Limb (tissue), 2 donors: Measurements from ENCODE around the gene SDK1.

Source experiments
- DNase-seq, 2 donors: peaks; one replicate each; pipeline ENCODE4 v3.0.0-alpha.2; 2016; ENCODE audit errors: extremely low spot score in 2 of 2

Gene SDK1

DNA sequence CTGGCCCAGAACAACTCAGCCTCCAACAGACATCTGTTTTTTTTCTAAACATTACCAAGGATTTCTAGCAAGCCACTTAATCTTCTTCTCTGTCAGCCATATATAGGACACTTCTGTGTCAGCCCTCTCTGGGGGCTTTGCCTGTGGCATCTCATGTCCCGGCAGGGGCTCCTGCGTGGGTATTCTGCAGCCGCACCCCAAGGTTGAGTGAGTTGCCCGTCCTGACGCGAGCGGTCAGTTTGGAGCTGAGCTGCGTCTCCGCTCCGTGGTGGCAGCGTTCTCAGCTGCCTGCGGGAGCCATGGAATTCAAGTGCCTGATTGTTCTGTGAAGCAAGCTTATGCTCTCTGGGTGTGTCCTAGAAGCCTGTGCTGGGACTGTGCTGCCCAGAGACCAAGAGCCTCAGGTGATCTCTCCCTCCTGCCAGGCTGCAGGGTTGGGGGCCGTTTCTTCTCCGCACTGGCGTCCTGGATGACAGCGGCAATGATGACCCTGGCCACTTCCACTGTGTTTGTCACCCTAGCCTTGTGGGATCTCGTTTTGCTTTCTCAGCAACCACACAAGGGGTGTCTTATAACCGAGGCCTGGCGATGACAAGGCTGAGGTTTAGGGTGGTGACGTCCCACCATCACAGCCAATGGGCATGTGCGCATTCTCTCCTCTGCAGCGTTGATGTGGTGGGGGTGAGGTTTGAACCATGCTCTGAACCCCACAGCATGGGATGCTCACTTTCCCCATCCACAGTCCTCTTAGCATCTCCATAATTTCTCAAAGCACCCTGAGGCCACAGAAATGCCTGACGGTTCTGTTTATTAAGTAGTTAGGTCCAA is 768.4 kb downstream of the SDK1 start:
- DNase-seq, result no peak

DNA sequence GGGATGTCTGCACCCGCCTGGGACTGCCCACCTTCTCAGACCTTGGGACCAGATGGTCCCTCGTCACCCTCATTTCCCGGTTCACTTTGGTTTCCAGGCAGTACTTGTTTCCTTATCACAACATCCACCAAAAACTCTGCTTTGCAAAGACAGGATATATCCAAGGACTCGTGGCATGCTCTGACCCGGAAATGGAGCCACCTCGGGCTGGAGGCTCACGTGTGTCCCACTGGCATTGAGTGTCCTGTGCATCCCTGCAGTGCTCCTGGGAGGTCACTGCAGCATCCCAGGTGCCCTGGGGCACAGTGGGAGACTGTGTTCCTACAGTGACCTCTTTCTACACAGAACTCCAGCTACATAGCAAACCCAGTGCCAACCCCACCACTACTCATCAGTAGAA is 769.2 kb downstream of the SDK1 start:
- no peak for DNase-seq

DNA sequence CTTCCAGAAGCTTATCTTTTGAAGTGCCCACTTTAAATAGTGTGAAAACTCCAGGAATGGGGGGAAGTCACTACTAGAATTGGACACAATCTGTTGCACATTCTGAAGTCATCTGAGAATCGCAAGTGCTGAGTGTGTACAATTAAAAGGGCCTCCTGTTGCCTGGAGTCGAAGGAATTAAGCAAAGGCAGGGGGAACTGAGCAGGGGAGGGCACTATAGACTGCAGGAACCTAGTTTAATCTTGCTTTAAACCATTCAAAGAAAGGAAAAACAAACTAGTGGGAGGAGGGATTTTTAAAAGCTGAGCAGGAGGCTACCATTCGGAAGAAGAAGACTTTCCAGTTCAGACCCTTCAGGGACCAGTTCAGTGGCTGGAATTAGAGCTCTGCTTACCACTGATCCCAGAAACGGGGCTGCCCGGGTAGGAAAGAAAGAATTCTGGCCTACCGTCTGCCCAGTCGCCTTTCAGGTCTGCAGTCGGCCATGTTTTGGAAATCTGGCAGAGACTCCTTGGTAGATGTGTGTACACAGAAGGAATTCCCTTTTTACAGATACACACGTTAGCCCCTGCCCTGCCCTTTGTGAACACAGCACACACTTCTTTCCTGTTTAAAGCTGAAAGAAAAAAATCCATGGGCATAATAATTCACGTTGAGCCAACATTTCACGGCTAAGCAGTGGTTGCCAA is 770.5 kb downstream of the SDK1 start:
- DNase-seq, result no peak

DNA sequence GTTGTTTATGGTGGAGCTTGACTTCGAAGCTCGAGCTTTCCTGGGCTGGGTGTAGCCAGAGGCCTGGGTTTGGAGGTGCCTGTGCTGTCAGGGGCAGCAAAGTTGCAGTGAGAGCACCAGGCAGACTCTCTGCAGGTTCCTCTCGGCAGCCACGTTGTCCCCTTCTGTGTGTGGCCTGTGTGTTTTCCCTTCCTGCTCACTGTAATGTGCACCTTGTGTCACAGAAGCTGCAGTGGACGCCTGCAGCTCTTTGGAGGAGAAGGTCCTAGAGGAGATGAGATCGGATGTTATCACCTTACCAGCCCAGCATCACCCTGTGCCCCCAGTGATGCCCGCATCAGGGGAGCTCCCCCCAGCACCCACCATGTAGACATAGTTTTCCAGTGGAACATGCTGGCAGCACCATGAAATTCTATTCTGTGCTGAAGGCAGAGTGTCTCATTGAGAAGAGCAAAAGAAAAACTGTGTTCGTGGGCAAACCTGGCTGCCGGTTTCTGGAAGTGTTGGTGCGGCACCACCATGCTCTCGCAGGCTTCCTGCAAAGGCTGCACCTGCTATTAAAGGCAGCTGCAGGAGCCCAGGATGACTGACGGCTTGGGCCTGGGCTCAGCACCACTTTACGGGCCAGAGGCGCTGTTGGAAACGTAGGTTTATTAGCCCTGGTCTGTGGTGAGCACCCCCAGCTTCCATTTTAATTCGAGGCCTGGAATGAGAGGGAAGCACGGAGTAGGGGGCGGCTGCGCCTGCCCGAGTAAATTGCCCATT is 771.3 kb downstream of the SDK1 start:
- no peak for DNase-seq

DNA sequence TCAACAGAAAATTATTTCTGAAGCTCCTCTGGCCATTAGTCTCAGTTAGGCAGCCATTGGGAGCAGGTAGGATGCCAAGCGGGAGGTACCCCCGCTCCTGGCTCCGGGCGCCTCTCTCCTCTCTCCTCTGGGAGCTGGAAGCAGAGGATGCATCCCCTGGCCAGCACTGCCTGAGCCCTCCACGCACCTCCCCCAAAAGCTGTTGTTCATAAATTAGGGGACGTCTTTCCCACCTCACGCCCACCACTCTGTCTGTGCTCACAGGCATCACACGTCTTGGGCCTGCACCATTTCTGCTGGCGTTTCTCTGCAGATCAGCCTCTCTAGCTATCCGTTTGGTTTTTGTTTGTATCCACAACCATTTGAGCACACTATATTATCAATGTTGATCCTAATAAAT is 772.0 kb downstream of the SDK1 start:
- no peak for DNase-seq

DNA sequence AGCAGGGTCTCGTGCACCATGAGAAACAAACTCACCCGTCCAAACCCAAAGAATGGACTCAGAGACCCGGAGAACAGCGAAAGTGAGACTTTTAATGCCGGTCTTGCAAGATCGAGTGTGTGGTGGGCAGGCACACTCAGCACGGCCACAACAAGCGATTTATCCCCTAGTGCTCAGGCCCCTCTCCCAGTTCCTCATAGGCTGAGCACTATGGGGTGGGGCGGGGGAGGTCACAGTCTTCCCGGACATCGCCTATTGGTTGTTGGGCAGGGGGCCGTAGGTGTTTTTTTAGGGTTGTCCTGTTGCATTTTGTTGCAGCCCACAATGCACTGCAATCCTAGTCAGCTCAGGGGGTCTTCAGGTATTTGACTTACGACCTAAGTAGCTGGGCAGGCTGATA is 772.7 kb downstream of the SDK1 start:
- DNase-seq, result no peak

DNA sequence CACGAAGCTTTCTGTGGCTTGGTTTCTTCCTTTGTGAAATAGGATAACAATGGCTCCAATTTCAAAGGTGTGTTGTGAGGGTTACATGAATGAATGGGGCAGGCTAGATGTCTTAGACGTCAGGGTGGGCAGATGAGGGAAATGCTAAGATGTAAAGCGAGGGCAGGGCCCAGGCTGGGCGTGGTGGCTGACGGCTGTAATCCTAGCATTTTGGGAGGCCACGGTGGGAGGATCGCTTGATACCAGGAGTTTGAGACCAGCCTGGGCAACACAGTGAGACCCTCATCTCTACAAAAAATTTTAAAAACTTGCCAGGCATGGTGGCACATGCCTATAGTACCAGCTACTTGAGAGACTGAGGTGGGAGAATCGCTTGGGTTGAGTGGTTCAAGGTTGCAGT is 773.4 kb downstream of the SDK1 start:
- DNase-seq, result no peak

DNA sequence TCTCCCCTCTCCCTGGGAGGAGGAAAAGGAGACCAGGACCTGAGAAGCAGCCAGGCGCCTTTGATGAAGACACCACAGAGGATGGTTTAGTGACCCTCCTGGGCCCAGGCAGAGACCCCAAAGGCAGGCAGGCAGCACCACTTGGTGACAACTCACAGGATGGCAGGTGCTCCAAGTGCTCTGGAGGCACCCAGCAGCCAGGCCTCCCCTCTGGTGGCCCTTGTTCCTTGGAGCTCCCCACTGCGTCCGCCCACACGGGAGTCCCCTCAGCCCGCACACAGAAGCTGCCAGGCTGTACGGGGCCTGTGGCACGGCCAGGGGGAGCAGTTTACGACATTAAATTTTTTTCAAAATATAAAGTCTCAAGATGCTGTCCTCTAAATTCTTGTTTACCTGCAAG is 773.9 kb downstream of the SDK1 start:
- DNase-seq, result no peak

DNA sequence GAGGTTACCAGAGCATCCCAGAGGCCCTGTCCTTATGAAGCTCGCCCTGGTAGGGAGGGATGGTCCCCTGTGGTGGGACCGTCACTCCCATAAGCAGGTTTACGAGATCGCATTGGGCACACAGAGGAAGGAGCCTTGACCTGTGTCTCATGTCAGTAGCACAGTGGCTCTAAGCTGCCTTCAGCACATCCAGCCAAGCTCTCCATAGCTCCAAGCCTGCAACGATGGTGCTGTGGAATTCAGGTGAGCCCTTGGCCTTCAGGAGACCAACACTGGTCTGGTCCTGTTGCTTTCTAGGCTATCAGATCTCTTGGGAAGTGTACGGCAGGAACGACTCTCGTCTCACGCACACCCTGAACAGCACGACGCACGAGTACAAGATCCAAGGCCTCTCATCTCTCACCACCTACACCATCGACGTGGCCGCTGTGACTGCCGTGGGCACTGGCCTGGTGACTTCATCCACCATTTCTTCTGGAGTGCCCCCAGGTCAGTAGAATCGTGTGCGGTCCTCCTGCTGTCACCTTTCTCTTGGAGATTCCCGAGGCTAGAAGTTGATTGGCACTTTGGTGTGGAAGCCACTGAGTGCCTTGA is 775.7 kb downstream of the SDK1 start:
- DNase-seq, result no peak

DNA sequence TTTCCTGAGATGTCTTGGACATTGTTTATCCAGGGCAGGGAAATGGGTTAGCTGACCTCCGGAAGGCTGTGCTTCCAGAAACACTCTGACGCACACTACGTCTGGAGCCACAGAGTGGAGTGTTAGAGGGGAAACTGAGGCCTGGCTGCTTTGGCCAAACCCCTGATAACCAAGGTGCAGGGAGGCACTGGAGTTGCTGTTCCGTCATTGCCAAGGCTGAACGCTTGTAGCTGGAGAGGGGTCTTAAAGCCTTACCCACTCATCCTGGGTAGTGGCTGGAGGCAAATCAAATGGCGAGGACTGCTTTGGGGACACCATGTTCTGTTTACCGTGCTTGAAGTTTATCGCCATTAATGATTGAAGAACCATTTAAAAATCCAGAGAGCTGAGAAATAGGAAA is 776.9 kb downstream of the SDK1 start:
- no peak for DNase-seq

DNA sequence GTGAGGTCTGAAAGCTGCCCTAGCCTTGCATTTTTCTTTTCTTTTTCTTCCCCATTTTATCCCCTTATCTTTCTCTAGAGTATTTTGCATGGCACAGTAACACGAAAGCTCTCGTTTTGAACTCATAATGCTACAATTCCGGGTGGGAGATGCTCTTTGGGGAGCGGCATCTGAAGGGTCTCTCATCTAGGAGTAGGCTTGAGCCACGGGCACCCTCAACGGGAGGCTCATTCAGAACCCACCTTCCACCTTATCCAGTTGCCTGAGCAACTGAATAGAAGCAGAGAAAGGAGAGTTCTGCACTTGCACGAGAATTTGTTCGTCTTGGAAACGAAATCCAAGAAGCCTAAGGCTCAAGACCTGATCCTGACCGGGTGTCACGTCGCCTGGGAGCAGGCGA is 777.5 kb downstream of the SDK1 start:
- DNase-seq, result no peak

DNA sequence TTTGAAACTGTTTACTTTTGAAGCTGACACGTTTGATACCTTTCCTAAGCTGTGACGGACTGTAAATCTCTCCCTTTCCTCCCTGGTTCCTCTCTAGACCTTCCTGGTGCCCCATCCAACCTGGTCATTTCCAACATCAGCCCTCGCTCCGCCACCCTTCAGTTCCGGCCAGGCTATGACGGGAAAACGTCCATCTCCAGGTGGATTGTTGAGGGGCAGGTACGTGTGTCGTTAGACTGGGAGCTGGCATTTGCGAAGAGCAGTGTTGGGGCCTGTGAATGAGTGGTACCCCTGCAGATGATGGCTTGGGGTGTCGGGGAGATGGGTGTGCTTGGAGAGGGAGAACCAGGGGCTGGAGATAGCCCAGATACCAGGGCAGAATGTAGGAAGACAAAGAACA is 778.3 kb downstream of the SDK1 start:
- DNase-seq, result no peak

DNA sequence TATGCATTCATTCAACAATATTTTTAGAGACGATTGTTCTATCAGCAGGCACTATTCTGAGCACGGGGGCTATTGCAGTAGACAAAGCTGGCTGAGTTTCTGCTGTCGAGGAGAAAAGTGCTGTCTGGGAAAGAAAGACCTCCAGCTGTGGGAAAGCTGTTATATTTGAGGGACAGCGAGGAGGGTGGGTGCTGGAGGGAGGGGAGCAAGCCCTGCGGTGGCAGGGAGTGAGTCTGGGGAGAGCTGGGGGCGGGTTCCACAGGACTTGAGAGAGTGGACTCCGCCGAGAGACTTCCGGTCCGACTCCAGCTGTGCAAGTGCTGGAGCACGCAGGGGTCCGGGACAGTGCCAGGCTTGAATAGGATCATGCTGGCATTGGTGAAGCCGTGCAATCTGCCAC is 778.9 kb downstream of the SDK1 start:
- no peak for DNase-seq

DNA sequence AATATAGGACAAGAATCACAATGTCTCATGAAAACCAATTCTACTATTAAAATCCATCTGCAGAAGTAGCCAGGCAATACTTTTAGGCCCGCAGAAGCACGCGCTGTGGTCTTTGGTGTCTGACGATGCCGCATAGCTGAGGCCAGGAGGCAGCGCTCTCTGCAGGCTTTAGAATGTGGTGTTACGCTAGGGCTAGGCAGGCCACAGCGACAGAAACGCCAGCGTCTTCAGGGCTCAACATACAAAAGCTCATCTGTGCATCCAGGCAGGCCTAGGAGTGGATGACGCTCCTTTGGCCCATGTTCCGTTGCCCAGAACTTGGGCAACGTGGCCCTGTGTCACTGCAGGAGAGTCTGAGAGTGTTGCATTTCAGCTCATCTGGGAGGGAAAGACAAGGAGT is 779.9 kb downstream of the SDK1 start:
- DNase-seq, result no peak

DNA sequence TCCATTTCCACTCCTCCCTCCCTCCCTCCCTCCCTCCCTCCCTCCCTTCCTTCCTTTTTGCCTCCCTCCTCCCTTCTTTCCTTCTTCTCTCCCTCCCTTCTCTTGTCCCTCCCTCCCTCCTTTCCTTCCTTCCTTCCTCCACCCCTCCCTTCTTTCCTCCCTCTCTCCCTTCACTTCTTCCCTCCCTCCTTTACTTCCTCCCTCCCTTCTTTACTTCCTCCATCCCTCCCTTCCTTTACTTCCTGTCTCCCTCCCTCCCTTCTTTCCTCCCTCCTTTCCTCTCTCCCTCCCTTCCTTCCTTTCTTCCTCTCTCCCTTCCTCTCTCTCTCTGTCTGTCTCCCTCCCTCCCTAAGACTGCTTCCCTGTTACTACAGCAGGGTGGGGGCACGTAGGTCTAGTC is 782.5 kb downstream of the SDK1 start:
- DNase-seq, result no peak

DNA sequence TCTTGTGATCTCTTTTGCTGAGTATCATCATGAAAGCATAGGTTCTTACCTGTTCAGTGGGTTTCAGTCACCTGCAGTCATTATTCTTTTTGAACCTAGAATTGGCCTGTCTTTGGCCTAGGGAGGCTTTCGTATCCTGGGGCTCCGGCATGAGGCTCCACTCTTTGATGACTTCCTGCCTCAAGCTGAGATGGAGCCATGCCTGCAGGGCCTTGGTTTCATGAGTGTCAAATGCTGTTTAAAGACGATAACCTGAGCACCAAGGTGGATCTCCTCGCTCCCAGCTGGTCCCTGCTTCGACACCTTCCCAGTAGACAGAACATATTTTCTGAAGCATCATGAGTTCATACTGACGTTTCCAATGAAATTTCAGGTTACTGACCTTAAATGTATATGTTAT is 783.2 kb downstream of the SDK1 start:
- DNase-seq, result no peak

DNA sequence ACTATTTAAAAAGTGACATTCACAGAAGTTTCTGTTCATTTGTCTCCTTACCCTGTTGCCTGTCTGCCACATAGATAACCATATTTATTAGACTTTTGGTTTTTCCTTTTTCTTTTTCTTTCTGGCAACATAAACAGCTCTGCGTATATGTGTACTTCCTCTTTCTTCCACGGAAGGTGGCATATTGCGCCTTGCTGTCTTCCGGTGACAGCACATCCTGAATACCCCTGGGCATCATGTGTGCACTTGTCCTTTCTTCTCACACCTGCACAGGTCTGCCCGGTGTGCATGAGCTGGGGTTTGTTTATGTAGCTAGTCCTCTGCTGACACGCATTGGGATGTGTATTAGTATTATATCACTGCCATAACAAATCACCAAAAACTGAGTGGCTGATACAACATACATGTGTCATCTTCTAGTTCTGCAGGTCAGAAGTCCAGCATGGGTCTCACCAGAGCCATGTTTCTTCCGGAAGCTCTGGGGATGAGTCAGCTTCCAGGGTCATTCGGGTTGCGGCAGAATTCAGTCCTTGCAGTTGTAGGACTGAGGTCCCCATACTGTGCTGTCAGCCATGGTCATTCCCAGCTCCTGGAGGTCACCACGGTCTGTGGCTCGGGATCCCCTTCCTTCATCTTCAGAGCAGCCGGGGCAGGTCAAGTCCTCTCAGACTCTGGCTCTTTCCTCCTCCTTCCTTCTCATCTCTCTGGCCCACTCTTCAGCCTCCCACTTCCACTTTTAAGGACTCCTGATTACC is 785.1 kb downstream of the SDK1 start:
- DNase-seq, result no peak

DNA sequence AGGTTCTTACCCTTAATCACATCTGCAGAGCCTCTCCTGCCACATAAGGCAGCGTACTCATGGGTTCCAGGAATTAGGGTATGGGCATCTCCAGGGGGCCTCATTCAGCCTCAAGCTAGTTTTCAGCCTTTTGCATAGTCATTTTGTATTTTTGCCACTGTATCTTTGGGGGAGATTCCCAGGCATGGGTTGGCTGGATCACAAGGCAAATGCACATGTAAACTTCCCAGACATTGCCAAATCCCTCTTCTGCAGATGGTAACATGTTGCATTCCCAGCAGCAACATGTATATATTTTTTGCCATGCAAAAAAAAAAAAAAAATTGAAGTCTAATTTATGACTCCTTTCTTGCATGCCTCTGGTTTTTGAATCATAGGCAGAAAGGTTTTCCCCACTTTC is 785.7 kb downstream of the SDK1 start:
- DNase-seq, result no peak

DNA sequence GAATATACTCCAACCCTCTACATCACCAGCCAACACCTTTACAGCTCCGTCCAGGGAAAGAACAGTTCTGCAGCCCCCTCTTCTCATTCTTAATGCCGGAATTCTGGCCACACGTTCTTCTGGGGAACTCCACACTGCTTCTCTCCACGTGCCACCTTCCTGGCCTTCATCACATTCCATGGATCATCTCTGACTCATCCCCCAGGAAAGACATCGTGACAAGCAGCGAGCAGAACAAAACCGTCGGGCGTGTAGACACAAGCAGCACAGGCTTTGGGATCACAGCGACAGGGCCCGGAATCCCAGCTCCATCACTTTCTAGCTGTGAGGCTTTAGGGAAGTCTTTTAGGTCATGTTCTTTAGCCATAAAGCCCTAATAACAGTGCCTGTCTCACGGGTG is 790.7 kb downstream of the SDK1 start:
- no peak for DNase-seq

DNA sequence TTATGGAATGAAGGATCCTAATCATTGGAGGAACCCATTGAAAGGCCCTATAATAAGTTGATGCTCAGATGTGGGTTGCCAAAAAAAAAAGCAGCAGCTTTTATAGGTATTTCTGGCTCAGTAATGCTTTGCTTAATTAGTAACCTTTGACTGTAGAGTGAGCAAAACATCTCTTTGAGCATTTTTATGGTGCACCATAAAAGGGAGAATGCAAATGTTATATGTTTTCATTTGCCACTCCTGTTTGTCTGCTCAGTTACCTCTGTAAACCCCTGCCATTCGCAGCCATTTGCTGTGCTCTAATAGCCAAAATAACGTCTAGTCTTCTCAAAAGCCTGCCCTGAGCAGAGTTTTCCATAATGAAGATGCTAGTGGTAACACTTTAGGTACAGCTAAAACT is 792.0 kb downstream of the SDK1 start:
- DNase-seq, result no peak

DNA sequence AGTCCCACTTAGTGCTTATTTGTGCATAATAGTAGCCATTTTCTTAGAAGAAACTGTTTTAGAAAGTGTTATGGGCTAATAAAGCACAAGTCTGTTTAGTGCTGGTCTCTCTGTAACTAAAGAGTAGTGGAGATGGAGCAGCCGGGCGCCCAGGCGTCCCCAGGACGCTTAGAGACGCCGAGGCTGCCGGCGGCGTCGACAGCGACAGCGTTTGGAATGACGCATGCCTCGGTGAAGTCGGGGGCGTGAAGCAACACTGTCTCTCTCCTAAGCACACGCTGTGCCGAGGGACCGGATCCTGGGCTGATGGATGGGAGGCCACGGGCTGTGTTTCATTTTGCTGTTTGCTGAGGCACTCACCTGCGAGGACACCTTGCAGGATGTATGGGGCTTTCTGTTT is 792.4 kb downstream of the SDK1 start:
- DNase-seq, result no peak
